Astrocyte (in vitro differentiated cells and primary cell): Measurements from ENCODE around the gene ROGDI.

Experiments used
- EZH2 ChIP-seq: IDR thresholded peaks from 2 replicates; pipeline ENCODE4 v1.6.1; 2012; ENCODE audit warnings: mild to moderate bottlenecking, low read length, inconsistent platforms; ENCODE audit not compliant: insufficient read depth
- TF ChIP-seq, protein P1 (sequence below): IDR thresholded peaks from 2 replicates; pipeline ENCODE4 v1.5.1; 2011; ENCODE audit warnings: low read depth, mild to moderate bottlenecking, inconsistent platforms, low read length, moderate library complexity; ENCODE audit not compliant: insufficient read depth

DNA sequence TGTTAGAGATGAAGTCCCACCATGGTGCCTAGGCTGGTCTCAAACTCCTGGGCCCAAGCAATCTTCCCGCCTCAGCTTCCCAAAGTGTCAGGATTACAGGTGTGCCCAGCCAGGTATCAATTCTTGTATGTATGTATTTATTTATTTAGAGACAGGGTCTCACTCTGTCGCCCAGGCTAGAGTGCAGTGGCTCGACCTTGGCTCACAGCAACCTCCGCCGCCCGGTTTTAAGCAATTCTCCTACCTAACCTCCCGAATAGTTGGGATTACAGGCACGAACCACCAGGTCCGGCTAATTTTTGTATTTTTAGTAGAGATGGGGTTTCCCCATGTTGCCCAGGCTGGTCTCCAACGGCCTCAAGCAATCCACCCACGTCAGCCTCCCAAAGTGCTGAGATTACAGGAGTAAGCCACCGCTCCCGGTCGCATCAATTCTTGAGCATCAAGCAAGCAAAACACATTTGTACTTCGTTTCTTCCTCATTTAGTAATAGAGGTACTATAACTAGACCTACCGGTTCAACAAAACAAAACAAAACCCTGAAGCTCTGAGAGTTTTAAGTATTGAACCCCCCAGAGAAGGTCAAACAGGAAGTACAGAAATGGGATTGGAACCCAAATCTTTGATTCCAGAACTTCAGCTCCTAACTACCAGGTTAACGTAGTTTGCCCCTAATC lies 34.4 kb downstream of the ROGDI start:
- TF ChIP-seq, protein P1, sequence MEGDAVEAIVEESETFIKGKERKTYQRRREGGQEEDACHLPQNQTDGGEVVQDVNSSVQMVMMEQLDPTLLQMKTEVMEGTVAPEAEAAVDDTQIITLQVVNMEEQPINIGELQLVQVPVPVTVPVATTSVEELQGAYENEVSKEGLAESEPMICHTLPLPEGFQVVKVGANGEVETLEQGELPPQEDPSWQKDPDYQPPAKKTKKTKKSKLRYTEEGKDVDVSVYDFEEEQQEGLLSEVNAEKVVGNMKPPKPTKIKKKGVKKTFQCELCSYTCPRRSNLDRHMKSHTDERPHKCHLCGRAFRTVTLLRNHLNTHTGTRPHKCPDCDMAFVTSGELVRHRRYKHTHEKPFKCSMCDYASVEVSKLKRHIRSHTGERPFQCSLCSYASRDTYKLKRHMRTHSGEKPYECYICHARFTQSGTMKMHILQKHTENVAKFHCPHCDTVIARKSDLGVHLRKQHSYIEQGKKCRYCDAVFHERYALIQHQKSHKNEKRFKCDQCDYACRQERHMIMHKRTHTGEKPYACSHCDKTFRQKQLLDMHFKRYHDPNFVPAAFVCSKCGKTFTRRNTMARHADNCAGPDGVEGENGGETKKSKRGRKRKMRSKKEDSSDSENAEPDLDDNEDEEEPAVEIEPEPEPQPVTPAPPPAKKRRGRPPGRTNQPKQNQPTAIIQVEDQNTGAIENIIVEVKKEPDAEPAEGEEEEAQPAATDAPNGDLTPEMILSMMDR, result no peak
- TF ChIP-seq EZH2, result no peak
